MG63 (cell line): ENCODE results near the gene ITGA1. TPM values are rescaled to one million over a fixed set of nuclear protein-coding genes. Genes with fewer than 3 reads are reported as not detected.
"Not testable (repeated sequence)": the region's sequence is repeated elsewhere in the genome, so short reads cannot be mapped to it uniquely, and the experiment has no call there.

ENCODE experiments used
- DNase-seq: peaks from one replicate; pipeline ENCODE4 v3.0.0-alpha.2; 2020
- H3K27me3 ChIP-seq: fragments of 250-450 bp; sonication (Bioruptor Pico); 2 replicates; pipeline ENCODE4 v1.5.1; 2020; ENCODE audit warnings: mild to moderate bottlenecking, moderate library complexity
- H3K36me3 ChIP-seq: fragments of 250-450 bp; sonication (Bioruptor Pico); 2 replicates; pipeline ENCODE4 v1.5.1; 2020; ENCODE audit warnings: mild to moderate bottlenecking, moderate library complexity
- H3K4me3 ChIP-seq: fragments of 250-450 bp; sonication (Bioruptor Pico); 2 replicates; pipeline ENCODE4 v1.5.1; 2020; ENCODE audit warnings: mild to moderate bottlenecking, moderate library complexity
- H3K9me3 ChIP-seq: fragments of 250-450 bp; sonication (Bioruptor Pico); 2 replicates; pipeline ENCODE4 v1.5.1; 2020; ENCODE audit warnings: mild to moderate bottlenecking, moderate library complexity
- total RNA-seq: library from RNA; depleted of rRNA; stranded (reverse); fragments of >200 nt; shearing (Covaris generic); gene quantifications from 2 replicates; pipeline ENCODE4 v1.2.3, GENCODE V29; 2014; ENCODE audit warnings: low replicate concordance

ITGA1 gene
- total RNA-seq, 1 experiment from 2014 or later, result 1.4 TPM

DNA sequence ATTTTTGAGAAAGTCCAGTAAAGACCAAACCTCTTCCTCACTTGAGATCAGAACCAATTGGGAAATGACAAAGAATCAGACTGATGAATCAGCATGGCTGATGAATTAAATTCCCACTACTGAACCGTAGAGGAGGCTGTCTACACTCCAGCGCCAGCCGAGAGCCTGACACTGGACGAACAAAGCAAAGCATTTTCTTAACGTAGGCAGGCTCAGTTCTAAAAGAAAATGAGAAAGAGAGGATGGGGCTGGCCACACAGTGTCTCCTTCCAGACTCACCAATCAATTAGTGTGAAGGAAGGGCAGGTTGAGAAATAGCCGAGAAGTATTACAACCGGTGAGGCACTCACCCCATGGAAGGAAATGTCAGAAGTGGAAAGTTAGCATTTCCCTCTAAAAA lies 49.4 kb downstream of the ITGA1 start:
- Histone ChIP-seq H3K27me3 (no peaks in the 10 kb centered on the region), H3K36me3 (no peaks in the 10 kb centered on the region), H3K4me3 (no peak overlapping the region), H3K9me3 (no peaks in the 10 kb centered on the region)
- DNase-seq, result no peak

DNA sequence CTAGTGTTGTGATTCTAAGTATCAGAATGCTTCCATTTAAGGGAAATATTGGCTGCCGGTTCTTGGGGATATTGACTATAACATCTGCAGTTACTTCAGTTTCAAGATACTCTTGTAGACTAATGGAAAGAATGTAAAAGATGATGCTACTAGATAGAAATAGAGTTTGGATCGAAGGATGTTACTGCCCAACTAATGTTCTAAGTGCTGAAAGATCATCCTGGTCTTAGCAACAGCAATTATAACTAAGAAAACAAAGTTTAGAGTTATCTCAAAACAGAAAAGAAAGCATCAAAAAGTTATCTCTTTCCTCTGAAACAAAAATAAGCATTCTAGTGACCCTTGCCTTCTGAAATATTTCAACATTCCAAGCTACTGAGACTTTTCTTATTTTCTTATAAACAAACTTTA lies 49.9 kb downstream of the ITGA1 start:
- Histone ChIP-seq H3K9me3 (no peaks in the 10 kb centered on the region), H3K36me3 (no peaks in the 10 kb centered on the region), H3K4me3 (no peak overlapping the region), H3K27me3 (no peaks in the 10 kb centered on the region)
- DNase-seq, result no peak

DNA sequence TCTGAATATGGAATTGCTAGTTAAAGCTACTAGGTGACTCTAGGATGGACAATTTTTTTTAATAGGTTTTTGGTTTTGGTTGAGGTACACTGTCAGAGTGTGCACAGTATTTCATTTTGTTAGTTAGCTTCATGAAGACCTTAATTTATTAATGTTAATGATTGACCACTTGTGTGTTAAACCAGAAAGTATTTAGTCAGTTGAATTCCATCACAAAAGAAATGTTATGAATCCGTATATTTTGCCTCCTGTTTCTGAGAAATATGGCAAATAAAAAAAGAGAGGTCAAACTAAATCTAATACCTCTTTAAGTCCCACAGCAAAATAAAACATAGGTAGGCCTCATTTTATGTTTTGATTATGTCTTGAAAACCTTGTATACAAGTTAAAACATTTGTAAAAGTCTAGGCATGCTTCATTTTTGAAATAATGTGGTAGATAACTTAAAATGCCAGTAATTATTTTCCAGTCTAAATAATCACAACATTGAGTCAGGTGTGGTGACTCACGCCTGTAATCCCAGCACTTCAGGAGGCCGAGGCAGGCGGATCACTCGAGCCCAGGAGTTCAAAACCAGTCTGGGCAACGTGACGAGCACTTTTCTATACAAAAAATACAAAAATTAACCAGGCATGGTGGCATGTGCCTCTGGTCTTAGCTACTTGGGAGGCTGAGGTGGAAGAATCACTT lies 50.8 kb downstream of the ITGA1 start:
- peak; percentile 56 for DNase-seq
- H3K4me3 ChIP-seq, result no peak overlapping the region

DNA sequence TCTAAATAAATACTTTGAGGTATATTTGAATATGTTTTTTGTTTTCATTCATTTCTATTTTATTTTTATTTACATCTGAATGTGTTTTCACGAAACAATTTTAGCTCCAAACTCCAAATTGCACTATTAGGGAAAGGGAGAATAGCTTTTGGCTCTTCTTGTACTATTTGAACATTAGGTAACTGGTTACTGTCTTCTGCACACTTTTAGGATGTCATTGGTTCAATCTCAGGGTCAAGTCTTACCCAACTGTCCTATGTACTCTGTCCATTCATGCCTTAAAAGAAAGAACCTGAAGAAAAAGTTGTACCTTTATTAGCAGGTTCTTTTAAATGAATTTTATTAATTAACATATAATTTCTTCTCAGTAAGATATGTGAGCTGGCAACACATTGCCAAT lies 51.6 kb downstream of the ITGA1 start:
- H3K27me3 ChIP-seq, result no peaks in the 10 kb centered on the region
- no peaks in the 10 kb centered on the region for H3K9me3 ChIP-seq
- no peak overlapping the region for H3K4me3 ChIP-seq
- no peaks in the 10 kb centered on the region for H3K36me3 ChIP-seq
- no peak for DNase-seq

More for the DNA sequence above, 50.8 kb downstream of the ITGA1 start:
- H3K27me3 ChIP-seq, result no peaks in the 10 kb centered on the region
- no peaks in the 10 kb centered on the region for H3K9me3 ChIP-seq
- no peaks in the 10 kb centered on the region for H3K36me3 ChIP-seq

DNA sequence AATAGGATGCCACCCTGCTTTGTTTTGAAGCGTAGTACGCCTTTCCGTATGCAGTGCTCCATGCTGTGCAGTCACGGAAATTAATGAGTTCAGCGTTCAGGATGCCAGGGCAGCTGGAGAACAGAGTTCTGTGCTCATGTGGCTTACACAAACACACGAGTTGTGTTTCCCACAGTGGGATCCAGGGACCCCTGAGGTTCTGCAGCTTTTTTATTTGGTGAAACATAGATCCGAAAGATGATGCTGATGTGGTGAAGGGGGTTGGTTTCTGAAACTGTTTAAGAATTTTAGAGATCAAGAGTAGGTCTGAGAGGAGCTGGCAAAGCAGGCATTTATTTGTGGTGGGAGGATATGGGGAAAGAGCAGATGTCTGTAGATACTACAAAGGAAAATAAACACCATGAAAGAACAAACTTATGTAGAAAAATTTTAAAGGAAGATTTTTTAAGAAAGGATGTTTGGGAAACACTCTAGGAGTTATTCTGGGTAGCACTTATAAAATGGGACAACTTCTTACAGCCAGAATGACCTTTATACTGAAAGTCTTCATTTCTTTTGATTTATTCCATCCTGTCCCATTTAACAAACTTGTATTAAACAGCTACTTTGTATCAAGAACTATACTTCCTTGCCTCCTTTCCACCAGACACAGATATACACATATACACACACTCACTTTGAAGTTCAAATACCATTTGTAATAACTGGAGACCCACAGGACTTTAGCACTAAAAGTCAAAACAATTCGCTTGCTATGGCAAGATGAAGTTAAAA lies 52.7 kb downstream of the ITGA1 start:
- no peaks in the 10 kb centered on the region for H3K36me3 ChIP-seq
- no peaks in the 10 kb centered on the region for H3K9me3 ChIP-seq
- H3K4me3 ChIP-seq, result no peak overlapping the region
- peak; percentile 21 for DNase-seq
- H3K27me3 ChIP-seq, result no peaks in the 10 kb centered on the region

DNA sequence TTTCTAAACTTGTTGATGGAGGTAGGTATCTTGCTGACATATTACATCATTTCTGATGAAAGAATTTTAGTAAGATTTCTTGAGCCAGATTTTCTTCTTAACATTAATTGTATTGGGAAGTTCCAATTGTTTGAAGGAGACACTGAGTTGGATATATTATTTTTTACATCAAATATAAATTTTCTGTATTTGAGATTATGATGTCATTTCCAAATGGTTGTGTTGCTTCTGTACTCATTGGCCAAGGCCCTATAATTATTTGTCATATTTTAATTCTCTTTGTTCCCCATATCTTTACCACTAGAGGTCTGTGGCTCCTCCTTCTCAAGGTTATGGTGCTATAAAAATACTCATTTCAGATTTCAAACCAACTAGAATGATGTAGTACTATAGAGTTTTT lies 53.4 kb downstream of the ITGA1 start:
- no peaks in the 10 kb centered on the region for H3K27me3 ChIP-seq
- H3K36me3 ChIP-seq, result no peaks in the 10 kb centered on the region
- no peak overlapping the region for H3K4me3 ChIP-seq
- no peak for DNase-seq
- no peaks in the 10 kb centered on the region for H3K9me3 ChIP-seq

DNA sequence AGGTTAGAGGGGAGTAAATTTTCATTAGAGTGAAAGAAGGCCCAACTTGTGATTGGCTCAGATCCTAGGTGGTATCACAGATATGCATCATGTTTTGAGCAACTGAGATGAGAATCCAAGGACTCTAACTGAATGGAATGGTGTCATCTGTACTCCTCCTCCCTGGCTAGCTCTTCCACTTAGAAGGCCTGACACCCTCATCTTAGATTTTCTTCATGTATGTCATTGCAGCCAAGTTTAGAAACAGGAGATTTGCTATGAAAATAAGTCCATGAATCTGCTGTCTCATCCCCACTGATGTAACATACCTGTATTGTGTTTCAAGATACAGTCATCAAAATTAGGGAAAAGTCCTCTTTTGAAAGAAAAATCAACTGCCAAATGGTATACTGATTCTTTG lies 54.4 kb downstream of the ITGA1 start:
- Histone ChIP-seq H3K36me3 (no peaks in the 10 kb centered on the region), H3K4me3 (no peak overlapping the region), H3K27me3 (no peaks in the 10 kb centered on the region), H3K9me3 (no peaks in the 10 kb centered on the region)
- no peak for DNase-seq

DNA sequence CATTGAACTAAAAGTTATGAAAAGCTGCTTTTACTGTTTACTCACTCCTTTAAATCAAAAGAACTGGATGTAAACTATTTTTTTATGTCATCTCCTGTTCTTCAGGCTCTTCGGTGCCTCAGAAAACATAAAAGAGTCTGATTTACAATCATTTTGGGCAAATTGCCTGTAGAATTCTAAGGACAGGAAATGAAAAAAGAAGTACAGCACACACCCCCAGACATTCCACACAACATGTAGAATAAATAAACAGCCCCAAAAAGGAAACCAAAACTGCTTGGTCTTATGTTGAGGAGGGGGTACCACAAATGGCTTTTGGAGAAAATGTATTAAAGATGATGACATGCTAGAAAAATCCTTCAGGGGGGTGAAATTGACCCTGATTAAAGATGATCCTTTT lies 57.2 kb downstream of the ITGA1 start:
- no peak overlapping the region for H3K4me3 ChIP-seq
- no peaks in the 10 kb centered on the region for H3K27me3 ChIP-seq
- H3K36me3 ChIP-seq, result no peaks in the 10 kb centered on the region
- DNase-seq, result no peak
- no peaks in the 10 kb centered on the region; the same call in 1 of the 2 replicates for H3K9me3 ChIP-seq

DNA sequence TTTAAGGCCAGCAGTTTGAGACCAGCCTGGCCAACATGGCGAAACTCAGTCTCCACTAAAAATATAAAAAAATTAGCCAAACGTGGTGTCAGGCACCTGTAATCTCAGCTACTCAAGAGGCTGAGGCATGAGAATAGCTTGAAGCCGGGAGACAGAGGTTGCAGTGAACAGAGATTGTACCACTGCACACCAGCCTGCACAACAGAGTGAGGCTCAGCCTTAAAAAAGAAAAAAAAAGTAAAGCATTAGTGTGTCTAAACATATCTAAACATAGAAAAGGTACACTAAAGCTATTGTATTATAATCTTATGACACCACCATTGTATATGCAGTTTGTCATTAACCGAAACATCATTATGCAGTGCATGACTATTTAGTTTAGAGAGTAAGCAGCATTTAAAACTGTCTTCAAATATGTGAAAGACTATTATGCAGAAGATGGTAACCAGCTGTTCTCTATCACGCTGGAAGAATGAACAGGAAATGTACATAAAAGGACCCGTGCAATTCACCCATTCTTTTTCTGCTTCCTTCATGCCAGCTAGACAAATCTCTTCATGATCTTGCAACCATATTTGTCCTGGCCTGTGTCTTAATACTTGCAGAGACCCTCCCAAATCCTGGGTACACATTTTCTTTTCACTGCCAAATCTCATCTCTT lies 58.6 kb downstream of the ITGA1 start:
- no peaks in the 10 kb centered on the region for H3K27me3 ChIP-seq
- H3K36me3 ChIP-seq, result no peaks in the 10 kb centered on the region
- no peak for DNase-seq
- no peak overlapping the region for H3K4me3 ChIP-seq
- H3K9me3 ChIP-seq, result no peaks in the 10 kb centered on the region; the same call in 1 of the 2 replicates

DNA sequence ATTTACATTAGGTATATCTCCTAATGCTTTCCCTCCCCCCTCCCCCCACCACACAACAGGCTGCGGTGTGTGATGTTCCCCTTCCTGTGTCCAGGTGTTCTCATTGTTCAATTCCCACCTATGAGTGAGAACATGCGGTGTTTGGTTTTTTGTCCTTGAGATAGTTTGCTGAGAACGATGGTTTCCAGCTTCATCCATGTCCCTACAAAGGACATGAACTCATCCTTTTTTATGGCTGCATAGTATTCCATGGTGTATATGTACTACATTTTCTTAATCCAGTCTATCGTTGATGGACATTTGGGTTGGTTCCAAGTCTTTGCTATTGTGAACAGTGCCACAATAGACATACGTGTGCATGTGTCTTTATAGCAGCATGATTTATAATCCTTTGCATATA lies 61.0 kb downstream of the ITGA1 start:
- not testable (repeated sequence) for H3K9me3 ChIP-seq, DNase-seq, H3K36me3 ChIP-seq, H3K27me3 ChIP-seq, H3K4me3 ChIP-seq

DNA sequence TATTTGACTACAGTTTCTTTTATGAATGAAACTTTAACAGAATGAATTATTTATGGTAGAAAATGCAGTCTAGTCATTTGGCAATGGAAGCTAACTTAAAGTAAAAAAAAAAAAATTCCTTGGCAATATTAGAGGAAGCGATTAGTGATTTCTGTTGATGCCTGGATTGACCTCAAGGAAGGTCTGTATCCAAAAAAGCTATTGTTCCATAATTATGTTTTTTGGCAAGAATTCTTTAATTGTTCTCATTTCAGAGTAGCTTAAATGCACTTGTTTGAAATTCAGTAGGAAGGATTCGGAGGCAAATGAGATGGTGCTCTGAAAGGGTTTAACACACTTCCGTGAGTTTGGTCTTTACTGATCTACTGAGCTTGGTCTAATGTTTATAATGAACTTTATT lies 61.8 kb downstream of the ITGA1 start:
- no peaks in the 10 kb centered on the region; the same call in 1 of the 2 replicates for H3K9me3 ChIP-seq
- DNase-seq, result no peak

DNA sequence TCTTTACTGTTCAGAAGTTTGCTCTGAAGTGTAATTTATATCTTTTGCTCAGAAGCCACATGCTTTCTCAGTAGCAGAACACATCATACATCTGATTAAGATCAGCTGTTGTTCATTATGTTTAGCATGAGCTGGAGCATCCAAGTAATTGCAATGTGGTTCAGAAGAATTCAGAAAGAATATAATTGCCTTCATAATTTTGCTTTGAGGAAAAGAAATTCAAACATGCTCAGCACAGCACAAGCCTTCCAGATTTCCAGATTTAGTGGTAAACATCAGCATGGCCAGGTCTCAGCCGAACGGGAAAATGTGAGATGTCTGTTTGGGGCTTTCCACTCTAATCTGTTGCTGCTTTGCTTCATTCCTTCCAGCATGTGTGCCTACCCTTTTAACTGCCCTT lies 65.9 kb downstream of the ITGA1 start:
- Histone ChIP-seq H3K9me3 (no peaks in the 10 kb centered on the region; the same call in 1 of the 2 replicates), H3K4me3 (no peak overlapping the region)
- DNase-seq, result no peak

More for the DNA sequence above, 61.8 kb downstream of the ITGA1 start:
- Histone ChIP-seq H3K27me3 (no peaks in the 10 kb centered on the region), H3K36me3 (no peaks in the 10 kb centered on the region), H3K4me3 (no peak overlapping the region)

DNA sequence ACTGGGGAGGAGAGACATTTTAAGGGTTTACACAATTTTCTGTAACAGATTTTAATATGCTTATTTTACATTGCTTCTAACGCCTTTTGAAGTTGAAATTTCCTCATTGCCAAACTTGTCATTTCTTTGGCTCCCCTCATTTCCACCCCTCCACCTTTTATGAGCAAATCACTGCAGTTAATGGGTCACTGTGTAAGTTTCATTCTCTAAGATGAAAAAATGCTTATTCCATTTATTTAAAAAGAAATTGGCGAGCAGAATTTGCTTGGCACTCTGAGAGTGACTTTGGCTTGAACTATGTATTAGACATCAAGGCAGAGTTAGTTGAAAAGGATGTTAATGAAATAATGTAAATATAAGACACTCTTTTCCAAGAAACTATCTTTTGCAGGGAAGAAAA lies 66.6 kb downstream of the ITGA1 start:
- no peaks in the 10 kb centered on the region; the same call in 1 of the 2 replicates for H3K9me3 ChIP-seq
- DNase-seq, result no peak
- no peaks in the 10 kb centered on the region for H3K27me3 ChIP-seq
- H3K4me3 ChIP-seq, result no peak overlapping the region
- no peaks in the 10 kb centered on the region for H3K36me3 ChIP-seq

More for the DNA sequence above, 65.9 kb downstream of the ITGA1 start:
- Histone ChIP-seq H3K36me3 (no peaks in the 10 kb centered on the region), H3K27me3 (no peaks in the 10 kb centered on the region)

DNA sequence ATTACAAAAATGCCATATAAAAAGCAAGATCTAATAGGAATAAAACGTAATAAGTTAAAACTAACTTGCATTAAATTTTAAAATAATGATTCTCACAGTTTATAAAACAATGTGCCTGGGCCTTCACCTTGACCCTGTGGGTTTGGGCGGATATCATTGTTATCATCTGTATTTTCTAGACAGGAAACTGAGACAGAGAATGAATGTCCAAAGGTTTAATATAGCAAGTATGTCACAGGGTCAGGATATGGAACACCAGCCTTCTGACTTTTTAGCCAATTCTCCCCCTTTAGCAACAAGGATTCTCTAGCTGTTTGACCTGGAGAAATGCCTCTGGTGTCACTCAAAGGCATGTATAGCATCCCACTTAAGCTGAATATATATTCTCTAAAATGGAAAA lies 67.2 kb downstream of the ITGA1 start:
- no peaks in the 10 kb centered on the region for H3K27me3 ChIP-seq
- no peaks in the 10 kb centered on the region for H3K9me3 ChIP-seq
- no peaks in the 10 kb centered on the region for H3K36me3 ChIP-seq
- DNase-seq, result no peak
- H3K4me3 ChIP-seq, result no peak overlapping the region

DNA sequence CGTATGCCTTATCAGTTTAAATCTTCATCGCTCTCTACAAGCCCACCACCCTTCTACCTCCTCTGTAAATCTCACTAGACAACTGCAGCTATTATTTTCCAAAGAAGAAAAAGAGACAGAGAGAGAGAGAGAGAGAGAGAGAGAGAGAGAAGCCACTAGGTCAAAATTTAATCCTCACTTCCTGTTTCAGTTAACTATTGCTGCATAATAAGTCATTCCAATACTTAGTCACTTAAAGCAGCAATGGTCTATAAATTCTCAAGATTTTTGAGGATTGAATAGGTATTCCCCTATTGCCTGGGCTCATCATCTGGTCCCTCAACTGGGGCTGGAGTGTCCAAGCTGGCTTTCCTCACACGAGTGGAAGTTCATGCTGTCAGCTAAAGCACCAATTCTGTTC lies 68.8 kb downstream of the ITGA1 start:
- H3K9me3 ChIP-seq, result no peaks in the 10 kb centered on the region
- no peaks in the 10 kb centered on the region for H3K27me3 ChIP-seq
- peak; percentile 13 for DNase-seq
- H3K36me3 ChIP-seq, result no peaks in the 10 kb centered on the region
- H3K4me3 ChIP-seq, result no peak overlapping the region

DNA sequence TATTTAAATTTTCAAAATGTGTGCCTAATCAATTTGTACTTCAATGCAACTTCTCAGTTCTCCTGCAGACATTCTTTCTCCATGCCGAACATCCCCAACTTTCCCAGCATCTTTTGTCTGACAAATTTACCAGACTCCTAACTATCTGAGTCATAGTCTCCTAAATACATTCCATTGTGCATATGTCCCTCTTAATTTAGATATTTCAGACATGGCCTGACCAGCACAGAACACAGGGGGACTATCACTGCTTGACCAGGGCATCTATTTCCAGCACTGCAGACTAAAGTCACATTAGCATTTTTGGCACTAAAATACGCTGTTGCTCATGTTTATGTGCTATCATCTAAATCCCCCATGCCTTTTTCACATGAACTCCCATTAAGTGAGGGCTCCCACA lies 71.9 kb downstream of the ITGA1 start:
- Histone ChIP-seq H3K36me3 (no peaks in the 10 kb centered on the region), H3K9me3 (no peaks in the 10 kb centered on the region), H3K27me3 (no peaks in the 10 kb centered on the region), H3K4me3 (no peak overlapping the region)
- peak; percentile 11 for DNase-seq

DNA sequence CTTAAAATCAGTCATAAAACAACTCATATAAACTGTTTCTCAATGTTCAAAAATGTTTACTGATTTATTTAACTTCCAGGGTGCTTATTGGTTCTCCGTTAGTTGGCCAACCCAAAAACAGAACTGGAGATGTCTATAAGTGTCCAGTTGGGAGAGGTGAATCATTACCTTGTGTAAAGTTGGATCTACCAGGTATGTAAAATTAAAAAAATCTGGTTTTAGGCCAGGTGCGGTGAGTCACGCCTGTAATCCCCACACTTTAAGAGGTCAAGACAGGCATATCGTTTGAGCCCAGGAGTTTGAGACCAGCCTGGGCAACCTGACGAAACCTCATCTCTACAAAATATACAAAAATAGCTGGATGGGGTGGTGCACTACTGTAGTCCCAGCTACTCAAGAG lies 73.7 kb downstream of the ITGA1 start:
- no peak for DNase-seq
- no peaks in the 10 kb centered on the region for H3K36me3 ChIP-seq
- H3K27me3 ChIP-seq, result no peaks in the 10 kb centered on the region
- H3K4me3 ChIP-seq, result no peak overlapping the region
- no peaks in the 10 kb centered on the region for H3K9me3 ChIP-seq
